ENCODE measurements around the gene NEDD4L. TPM values are rescaled to one million over a fixed set of nuclear protein-coding genes. Genes with fewer than 3 reads are reported as not detected.
A peak's percentile ranks its signal among the peaks of the same experiment; 100 is the strongest.

NEDD4L gene
- total and polyA plus RNA-seq, 2 donors (not counting 1 experiment from before 2014, with no cell fraction given), result 10.3 to 25.7 TPM

DNA sequence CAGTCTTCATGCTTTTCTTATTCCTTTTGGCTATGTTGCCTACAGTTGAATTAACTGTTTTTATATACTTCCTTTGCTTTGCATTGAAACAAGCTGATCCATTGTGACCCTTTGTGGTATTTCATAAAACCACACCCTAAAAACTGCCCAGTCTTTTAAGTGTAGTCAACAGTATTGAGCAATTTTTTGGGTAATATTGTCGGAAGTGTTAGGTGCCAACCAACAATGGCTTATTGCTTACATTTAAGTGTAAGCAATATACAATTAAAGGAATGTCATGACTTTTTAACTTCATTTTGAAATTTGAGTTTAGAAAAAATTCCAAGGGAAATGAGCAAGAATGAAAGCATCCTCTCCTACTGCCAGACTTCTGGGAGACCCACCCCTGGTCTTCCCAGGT, 174.1 kb downstream of the NEDD4L start:
- Histone ChIP-seq H3K27me3 (replicated peaks in 1 of 4; ENCODE audit: control extremely low read depth in 1 of 4, control insufficient read depth in 3 of 4, insufficient read depth in 4 of 4, low read length in 3 of 4) (no peaks in the 10 kb centered on the region), H3K4me1 (ENCODE audit: control insufficient read depth in 2 of 2, insufficient read depth in 2 of 2, low read length in 2 of 2) (peaks cover 7 to 11% of the 10 kb centered on the region in 2 donors), H3K4me2 (replicated peaks; ENCODE audit: low read depth, low read length, poor library complexity, severe bottlenecking) (no peak overlapping the region), H3K9ac (ENCODE audit: low read length) (no peak overlapping the region), H3K27ac (ENCODE audit: low read length in 2 of 2) (no peak overlapping the region), H3K36me3 (replicated peaks in 1 of 2; ENCODE audit: control extremely low read depth in 1 of 2, control insufficient read depth in 1 of 2, extremely low read depth in 1 of 2, insufficient read depth in 2 of 2, low read length in 1 of 2) (no peaks in the 10 kb centered on the region), H3K9me3 (ENCODE audit: control extremely low read depth in 1 of 3, control insufficient read depth in 2 of 3, insufficient read depth in 1 of 3, low read length in 2 of 3) (no peaks in the 10 kb centered on the region), H3K4me3 (ENCODE audit: control extremely low read depth in 1 of 5, extremely low read depth in 1 of 5, insufficient read depth in 1 of 5, low read depth in 2 of 5, low read length in 4 of 5) (no peak overlapping the region), H2AFZ (ENCODE audit: insufficient read depth, low read depth, low read length, poor library complexity, severe bottlenecking) (no peak overlapping the region), H4K20me1 (ENCODE audit: control insufficient read depth, insufficient read depth, low read length, poor library complexity, severe bottlenecking) (no peaks in the 10 kb centered on the region), H3K79me2 (ENCODE audit: control insufficient read depth, insufficient read depth, low read length) (no peaks in the 10 kb centered on the region)
- WGBS (ENCODE audit: insufficient coverage), result no CpG with 5 or more reads among the region's 1 CpG
- Mint-ChIP-seq H3K27ac (no peak overlapping the region), H3K4me3 (no peak overlapping the region), H3K9me3 (ENCODE audit: insufficient read depth) (no peaks in the 10 kb centered on the region), H3K4me1 (peaks cover 27% of the 10 kb centered on the region), H3K27me3 (no peaks in the 10 kb centered on the region)
- ATAC-seq (ENCODE audit: low read depth) (no peak), DNase-seq (no peak)
- intact Hi-C loops (cut with micrococcal nuclease), result no loop called here
- TF ChIP-seq EZH2 (IDR thresholded peaks at IDR 0.05; ENCODE audit: borderline replicate concordance, insufficient read depth, low read depth, low read length, poor library complexity, severe bottlenecking), result no peak
- TF ChIP-seq, protein P1, sequence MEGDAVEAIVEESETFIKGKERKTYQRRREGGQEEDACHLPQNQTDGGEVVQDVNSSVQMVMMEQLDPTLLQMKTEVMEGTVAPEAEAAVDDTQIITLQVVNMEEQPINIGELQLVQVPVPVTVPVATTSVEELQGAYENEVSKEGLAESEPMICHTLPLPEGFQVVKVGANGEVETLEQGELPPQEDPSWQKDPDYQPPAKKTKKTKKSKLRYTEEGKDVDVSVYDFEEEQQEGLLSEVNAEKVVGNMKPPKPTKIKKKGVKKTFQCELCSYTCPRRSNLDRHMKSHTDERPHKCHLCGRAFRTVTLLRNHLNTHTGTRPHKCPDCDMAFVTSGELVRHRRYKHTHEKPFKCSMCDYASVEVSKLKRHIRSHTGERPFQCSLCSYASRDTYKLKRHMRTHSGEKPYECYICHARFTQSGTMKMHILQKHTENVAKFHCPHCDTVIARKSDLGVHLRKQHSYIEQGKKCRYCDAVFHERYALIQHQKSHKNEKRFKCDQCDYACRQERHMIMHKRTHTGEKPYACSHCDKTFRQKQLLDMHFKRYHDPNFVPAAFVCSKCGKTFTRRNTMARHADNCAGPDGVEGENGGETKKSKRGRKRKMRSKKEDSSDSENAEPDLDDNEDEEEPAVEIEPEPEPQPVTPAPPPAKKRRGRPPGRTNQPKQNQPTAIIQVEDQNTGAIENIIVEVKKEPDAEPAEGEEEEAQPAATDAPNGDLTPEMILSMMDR (IDR thresholded peaks at IDR 0.05), result no peak
- CTCF ChIA-PET, result no interaction called here
- POLR2A ChIA-PET, result no interaction called here

DNA sequence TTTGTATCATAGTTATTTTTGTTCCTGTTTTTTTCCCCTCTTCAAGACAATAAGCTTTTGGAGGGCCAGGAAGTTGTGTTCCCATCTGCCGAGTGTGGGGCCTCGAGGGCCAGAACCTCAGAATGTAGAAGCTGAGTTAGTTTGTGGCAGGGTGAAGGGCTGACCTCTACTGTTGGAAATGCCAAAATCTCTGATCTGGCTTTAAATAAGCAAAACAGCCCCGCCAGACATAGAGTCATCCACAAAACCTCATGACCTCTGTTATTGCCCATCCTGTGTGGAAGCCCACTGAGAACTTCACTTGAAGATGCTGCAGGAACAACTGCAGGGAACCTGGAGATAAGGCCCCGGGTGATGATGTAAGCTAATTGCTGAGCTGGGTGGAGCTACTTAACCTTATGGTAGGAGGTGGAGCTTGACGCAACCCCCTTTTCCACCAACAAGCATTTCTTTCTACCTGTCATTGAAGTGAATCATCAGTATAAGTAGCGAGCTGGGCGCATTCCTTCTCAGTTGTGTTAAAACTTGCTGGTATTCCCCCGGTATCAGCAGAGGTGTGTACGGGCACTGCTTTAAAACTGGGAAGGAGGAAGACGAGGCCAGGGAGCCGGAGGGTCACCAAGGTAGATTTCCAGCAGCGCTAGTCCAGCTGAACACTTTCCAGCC, 177.2 kb downstream of the NEDD4L start:
- no peaks in the 10 kb centered on the region for H3K9me3 Mint-ChIP-seq (ENCODE audit: insufficient read depth)
- peaks cover 15 to 16% of the 10 kb centered on the region in 2 donors for H3K4me1 ChIP-seq (ENCODE audit: control insufficient read depth in 2 of 2, insufficient read depth in 2 of 2, low read length in 2 of 2)
- no peaks in the 10 kb centered on the region for H3K27me3 ChIP-seq (replicated peaks in 1 of 4; ENCODE audit: control extremely low read depth in 1 of 4, control insufficient read depth in 3 of 4, insufficient read depth in 4 of 4, low read length in 3 of 4)
- no peaks in the 10 kb centered on the region for H3K36me3 ChIP-seq (replicated peaks in 1 of 2; ENCODE audit: control extremely low read depth in 1 of 2, control insufficient read depth in 1 of 2, extremely low read depth in 1 of 2, insufficient read depth in 2 of 2, low read length in 1 of 2)
- H3K4me1 Mint-ChIP-seq, result peaks cover 39% of the 10 kb centered on the region
- 92% methylated on average over 7 of the region's 12 CpGs for WGBS (ENCODE audit: insufficient coverage)
- H3K9ac ChIP-seq (ENCODE audit: low read length), result no peak overlapping the region
- ChIA-PET CTCF (interaction anchor here (2.0 kb wide), 1 partner anchor 40 kb away, joined by 7 read pairs; no protein-coding TSS in a partner anchor), POLR2A (no interaction called here)
- no peaks in the 10 kb centered on the region for H3K79me2 ChIP-seq (ENCODE audit: control insufficient read depth, insufficient read depth, low read length)
- no peaks in the 10 kb centered on the region for H3K27me3 Mint-ChIP-seq
- DNase-seq (no peak), ATAC-seq (ENCODE audit: low read depth) (no peak)
- H3K4me2 ChIP-seq (replicated peaks; ENCODE audit: low read depth, low read length, poor library complexity, severe bottlenecking), result peak overlapping the region; percentile 4
- peak overlapping the region; percentile 35 for H3K4me3 Mint-ChIP-seq
- H3K9me3 ChIP-seq (ENCODE audit: control extremely low read depth in 1 of 3, control insufficient read depth in 2 of 3, insufficient read depth in 1 of 3, low read length in 2 of 3), result no peaks in the 10 kb centered on the region
- no peak overlapping the region for H3K27ac Mint-ChIP-seq
- intact Hi-C loops (cut with micrococcal nuclease), result no loop called here
- H4K20me1 ChIP-seq (ENCODE audit: control insufficient read depth, insufficient read depth, low read length, poor library complexity, severe bottlenecking), result no peaks in the 10 kb centered on the region
- no peak overlapping the region for H3K27ac ChIP-seq (ENCODE audit: low read length in 2 of 2)
- no peak for TF ChIP-seq EZH2 (IDR thresholded peaks at IDR 0.05; ENCODE audit: borderline replicate concordance, insufficient read depth, low read depth, low read length, poor library complexity, severe bottlenecking)
- TF ChIP-seq, protein P1 (IDR thresholded peaks at IDR 0.05), result no peak
- no peak overlapping the region for H2AFZ ChIP-seq (ENCODE audit: insufficient read depth, low read depth, low read length, poor library complexity, severe bottlenecking)
- H3K4me3 ChIP-seq (ENCODE audit: control extremely low read depth in 1 of 5, extremely low read depth in 1 of 5, insufficient read depth in 1 of 5, low read depth in 2 of 5, low read length in 4 of 5), result peak overlapping the region in 2 of 5 experiments; percentile 23 to 24

All from B cell (primary cell).